SK-N-SH (cell line): ENCODE results near the gene MYO10. TPM values are rescaled to one million over a fixed set of nuclear protein-coding genes. Genes with fewer than 3 reads are reported as not detected.
A peak's percentile ranks its signal among the peaks of the same experiment; 100 is the strongest.

Experiments used
- CTCF ChIA-PET: fragments of 300-600, 350-600 bp; formaldehyde crosslinking; extraction: SDS; loops from one replicate; lab custom pipeline; 2021; lab: Yijun Ruan, JAX
- POLR2A ChIA-PET: fragments of 350-600 bp; sonication (Branson Sonifier 250); formaldehyde crosslinking; extraction: SDS; loops from one replicate; lab custom pipeline; 2020; ENCODE audit warnings: antibody characterized with exemption, inconsistent platforms; lab: Yijun Ruan, JAX
- DNase-seq: peaks from one replicate; pipeline ENCODE4 v3.0.0; 2012
- H2AFZ ChIP-seq: fragments of 200-600 bp; sonication (generic); 2 replicates; pipeline ENCODE4 v1.8.1; 2016; ENCODE audit warnings: antibody characterized with exemption, mild to moderate bottlenecking, low read depth
- H3F3A ChIP-seq: fragments of 200-600 bp; sonication (generic); replicated peaks from 2 replicates; pipeline ENCODE3; 2016; ENCODE audit warnings: antibody characterized with exemption, mild to moderate bottlenecking; ENCODE audit not compliant: insufficient read depth
- H3K27ac ChIP-seq, 2 experiments: fragments of 200-500 bp in 1 of 2; fragments of 200-600 bp in 1 of 2; sonication (Bioruptor generic) in 1 of 2; sonication (generic), shearing (Covaris generic) in 1 of 2; 2 replicates each; pipeline versions ENCODE4 v1.5.1 to v1.6.1; 2014 to 2016; ENCODE audit warnings: low read depth in 2 of 2, inconsistent platforms in 1 of 2, low read length in 1 of 2, mild to moderate bottlenecking in 1 of 2, mixed read lengths in 1 of 2
- H3K27me3 ChIP-seq: fragments of 200-600 bp; sonication (generic), shearing (Covaris generic); 2 replicates; pipeline ENCODE4 v1.6.1; 2016; ENCODE audit warnings: mixed run types; ENCODE audit not compliant: insufficient read depth
- H3K36me3 ChIP-seq, 2 experiments: fragments of 200-500 bp in 1 of 2; fragments of 200-600 bp in 1 of 2; sonication (Bioruptor generic) in 1 of 2; sonication (generic) in 1 of 2; replicated peaks in 1 of 2; 2 replicates each; pipeline versions ENCODE3 to v1.5.1; 2014 to 2016; ENCODE audit warnings: low read length in 1 of 2, mild to moderate bottlenecking in 1 of 2; ENCODE audit not compliant: insufficient read depth in 2 of 2, control insufficient read depth in 1 of 2
- H3K4me1 ChIP-seq, 2 experiments: fragments of 200-500 bp in 1 of 2; fragments of 200-600 bp in 1 of 2; sonication (Bioruptor generic) in 1 of 2; sonication (generic), shearing (Covaris generic) in 1 of 2; 2 replicates each; pipeline versions ENCODE4 v1.5.1 to v1.6.1; 2014 to 2016; ENCODE audit warnings: low read depth in 1 of 2, low read length in 1 of 2, mixed run types in 1 of 2; ENCODE audit not compliant: insufficient read depth in 2 of 2, control insufficient read depth in 1 of 2
- H3K4me2 ChIP-seq: fragments of 200-600 bp; sonication (generic), shearing (Covaris generic); 2 replicates; pipeline ENCODE4 v1.6.1; 2017; ENCODE audit warnings: mixed run types
- H3K4me3 ChIP-seq, 2 experiments: fragments of 200-500 bp in 1 of 2; fragments of 200-600 bp in 1 of 2; sonication (Bioruptor generic) in 1 of 2; sonication (generic), shearing (Covaris generic) in 1 of 2; 2 replicates each; pipeline versions ENCODE4 v1.5.1 to v1.8.1; 2014 to 2016; ENCODE audit warnings: low read depth in 2 of 2, inconsistent platforms in 1 of 2, low read length in 1 of 2, mild to moderate bottlenecking in 1 of 2, mixed read lengths in 1 of 2, moderate library complexity in 1 of 2
- H3K79me2 ChIP-seq: fragments of 200-600 bp; sonication (generic); 2 replicates; pipeline ENCODE4 v1.8.1; 2017; ENCODE audit warnings: mild to moderate bottlenecking; ENCODE audit not compliant: insufficient read depth
- H3K9ac ChIP-seq: fragments of 200-600 bp; sonication (generic); 2 replicates; pipeline ENCODE4 v1.6.1; 2017; ENCODE audit warnings: mixed run types
- H3K9me2 ChIP-seq: fragments of 200-600 bp; sonication (generic); 2 replicates; pipeline ENCODE4 v1.6.1; 2017; ENCODE audit warnings: mixed run types
- H3K9me3 ChIP-seq: fragments of 200-600 bp; sonication (generic); 2 replicates; pipeline ENCODE4 v1.6.1; 2017; ENCODE audit warnings: mixed run types, mild to moderate bottlenecking, moderate library complexity
- H4K20me1 ChIP-seq: fragments of 200-600 bp; sonication (generic); 2 replicates; pipeline ENCODE4 v1.6.1; 2017; ENCODE audit warnings: mild to moderate bottlenecking, mixed run types; ENCODE audit not compliant: insufficient read depth
- CHD2 ChIP-seq: fragments of 150-350 bp; IDR thresholded peaks from 2 replicates; pipeline ENCODE4 v1.6.1; 2018; ENCODE audit warnings: low read length; ENCODE audit not compliant: partially characterized antibody
- CTCF ChIP-seq: fragments of 200-600 bp; sonication (generic); IDR thresholded peaks from 2 replicates; pipeline ENCODE4 v1.6.1; 2017; ENCODE audit warnings: antibody characterized with exemption, mild to moderate bottlenecking, moderate library complexity
- EP300 ChIP-seq, 2 experiments: IDR thresholded peaks; 2 replicates each; pipeline versions ENCODE4 v1.4.0 to v1.6.1; 2012; ENCODE audit warnings: borderline replicate concordance in 1 of 2, low read depth in 1 of 2, low read length in 1 of 2
- EZH2phosphoT487 ChIP-seq: fragments of 200-600 bp; sonication (generic); IDR thresholded peaks from 2 replicates; pipeline ENCODE4 v1.6.1; 2017; ENCODE audit warnings: low read depth, mixed run types, mild to moderate bottlenecking, antibody characterized with exemption, moderate library complexity, borderline replicate concordance
- FOXJ3 ChIP-seq: sonication (generic); formaldehyde crosslinking; IDR thresholded peaks from 2 replicates; pipeline ENCODE4 v1.5.1; 2020; ENCODE audit warnings: mild to moderate bottlenecking, missing genetic modification reagents
- GABPA ChIP-seq: IDR thresholded peaks from 2 replicates; pipeline ENCODE4 v1.4.0; 2012; ENCODE audit warnings: low read depth, mild to moderate bottlenecking
- MEF2A ChIP-seq: IDR thresholded peaks from 2 replicates; pipeline ENCODE4 v1.4.0; 2012; ENCODE audit warnings: low read depth, borderline replicate concordance
- POLR2AphosphoS5 ChIP-seq: IDR thresholded peaks from 2 replicates; pipeline ENCODE4 v1.6.1; 2012; ENCODE audit warnings: low read depth, low read length
- RCOR1 ChIP-seq: fragments of 150-350 bp; IDR thresholded peaks from 2 replicates; pipeline ENCODE4 v1.6.1; 2017; ENCODE audit warnings: antibody characterized with exemption, low read length
- SIN3A ChIP-seq: IDR thresholded peaks from 2 replicates; pipeline ENCODE4 v1.6.1; 2012; ENCODE audit warnings: low read depth, mild to moderate bottlenecking, low read length, moderate library complexity, borderline replicate concordance
- SMC3 ChIP-seq: IDR thresholded peaks from 2 replicates; pipeline ENCODE4 v1.6.1; 2012; ENCODE audit warnings: low read depth, low read length, improper control_type of control experiment
- TCF12 ChIP-seq: IDR thresholded peaks from 2 replicates; pipeline ENCODE4 v1.4.0; 2012
- WGBS: methylation state at CpG from one replicate; pipeline ENCODE4 v1.1.6; 2017; ENCODE audit warnings: low lambda C conversion rate; 5-methylcytosine and 5-hydroxymethylcytosine counted together
- polyA plus RNA-seq, 3 experiments: library from polyadenylated mRNA; depleted of rRNA; stranded (reverse); fragments of >200 nt; gene quantifications; 2 replicates each; pipeline ENCODE4 v1.2.3, GENCODE V29; 2012
- TF ChIP-seq, protein P1 (sequence below): IDR thresholded peaks from 2 replicates; pipeline ENCODE4 v1.4.0; 2012; ENCODE audit warnings: low read depth
- TF ChIP-seq, protein P2 (sequence below): IDR thresholded peaks from 2 replicates; pipeline ENCODE4 v1.4.0; 2012; ENCODE audit warnings: low read depth, borderline replicate concordance
- TF ChIP-seq, protein P3 (sequence below): fragments of 150-350 bp; IDR thresholded peaks from 2 replicates; pipeline ENCODE4 v1.6.1; 2016; ENCODE audit warnings: mild to moderate bottlenecking, low read depth, low read length

The MYO10 gene
- polyA plus RNA-seq, 1 of the 3 experiments (the other 2 are of a cell fraction): 8.1 TPM

GRCh38 chr5:16626696-16627264, 309.3 kb downstream of the MYO10 start:
- H3K9me3 ChIP-seq: no peaks in the 10 kb centered on the region
- H3K79me2 ChIP-seq: no peaks in the 10 kb centered on the region
- no peaks in the 10 kb centered on the region for H4K20me1 ChIP-seq
- no peaks in the 10 kb centered on the region for H3K36me3 ChIP-seq
- no peaks in the 10 kb centered on the region for H3F3A ChIP-seq
- no peak for TF ChIP-seq CHD2
- TF ChIP-seq RCOR1: no peak
- no peak for TF ChIP-seq SMC3
- TF ChIP-seq, protein P1, sequence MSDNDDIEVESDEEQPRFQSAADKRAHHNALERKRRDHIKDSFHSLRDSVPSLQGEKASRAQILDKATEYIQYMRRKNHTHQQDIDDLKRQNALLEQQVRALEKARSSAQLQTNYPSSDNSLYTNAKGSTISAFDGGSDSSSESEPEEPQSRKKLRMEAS: no peak
- no peak for TF ChIP-seq FOXJ3 (CRISPR knock-in tag)
- TF ChIP-seq MEF2A: no peak
- TF ChIP-seq, protein P2, sequence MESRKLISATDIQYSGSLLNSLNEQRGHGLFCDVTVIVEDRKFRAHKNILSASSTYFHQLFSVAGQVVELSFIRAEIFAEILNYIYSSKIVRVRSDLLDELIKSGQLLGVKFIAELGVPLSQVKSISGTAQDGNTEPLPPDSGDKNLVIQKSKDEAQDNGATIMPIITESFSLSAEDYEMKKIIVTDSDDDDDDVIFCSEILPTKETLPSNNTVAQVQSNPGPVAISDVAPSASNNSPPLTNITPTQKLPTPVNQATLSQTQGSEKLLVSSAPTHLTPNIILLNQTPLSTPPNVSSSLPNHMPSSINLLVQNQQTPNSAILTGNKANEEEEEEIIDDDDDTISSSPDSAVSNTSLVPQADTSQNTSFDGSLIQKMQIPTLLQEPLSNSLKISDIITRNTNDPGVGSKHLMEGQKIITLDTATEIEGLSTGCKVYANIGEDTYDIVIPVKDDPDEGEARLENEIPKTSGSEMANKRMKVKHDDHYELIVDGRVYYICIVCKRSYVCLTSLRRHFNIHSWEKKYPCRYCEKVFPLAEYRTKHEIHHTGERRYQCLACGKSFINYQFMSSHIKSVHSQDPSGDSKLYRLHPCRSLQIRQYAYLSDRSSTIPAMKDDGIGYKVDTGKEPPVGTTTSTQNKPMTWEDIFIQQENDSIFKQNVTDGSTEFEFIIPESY: no peak
- no peak overlapping the region for H3K9ac ChIP-seq
- H3K27ac ChIP-seq: no peak overlapping the region
- ChIA-PET CTCF (interaction anchor here (1.3 kb wide), 1 partner anchor 10 kb away, joined by 4 read pairs; the partner anchor contains the start of gene RETREG1), POLR2A (no interaction called here)
- DNase-seq: no peak
- whole genome bisulfite sequencing: 42% methylated on average over 5 of the region's 5 CpGs
- no peaks in the 10 kb centered on the region for H3K9me2 ChIP-seq
- H3K4me3 ChIP-seq: no peak overlapping the region
- no peak overlapping the region for H3K4me2 ChIP-seq
- H3K4me1 ChIP-seq: no peaks in the 10 kb centered on the region; a peak in 1 of 4 replicates
- 0 out of 2 replicates have a peak overlapping the region, but pooled peaks have one; percentile 41 for H2AFZ ChIP-seq
- no peaks in the 10 kb centered on the region; the same call in 1 of the 2 replicates for H3K27me3 ChIP-seq

DNA sequence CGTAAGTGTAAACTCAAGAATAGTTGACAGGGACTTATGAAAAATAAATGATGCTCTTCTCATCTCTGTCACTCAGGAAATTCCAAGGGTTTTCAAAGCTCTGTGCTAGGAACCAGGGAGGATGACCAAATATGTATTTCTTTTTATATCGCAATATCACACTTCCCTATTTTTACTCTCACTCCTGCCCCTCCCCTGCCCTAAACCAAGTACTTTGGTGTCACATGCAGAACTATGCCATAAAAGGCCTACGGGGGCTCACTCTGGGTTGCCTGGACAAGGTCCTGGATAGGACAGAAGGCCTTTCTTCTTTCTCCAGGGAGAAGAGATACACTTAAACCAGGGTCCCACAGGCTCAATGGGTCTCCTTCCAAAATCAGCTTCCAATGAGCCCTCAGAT, 311.0 kb downstream of the MYO10 start:
- Histone ChIP-seq H2AFZ (no peak overlapping the region), H3F3A (no peaks in the 10 kb centered on the region), H3K9me2 (no peaks in the 10 kb centered on the region), H3K4me2 (no peak overlapping the region), H3K4me3 (no peak overlapping the region), H4K20me1 (no peaks in the 10 kb centered on the region), H3K9me3 (no peaks in the 10 kb centered on the region), H3K27me3 (no peaks in the 10 kb centered on the region; the same call in 1 of the 2 replicates), H3K79me2 (no peaks in the 10 kb centered on the region), H3K27ac (no peak overlapping the region), H3K9ac (no peak overlapping the region), H3K36me3 (no peaks in the 10 kb centered on the region), H3K4me1 (no peaks in the 10 kb centered on the region; a peak in 1 of 4 replicates)
- DNase-seq: no peak
- WGBS: 48% methylated on average over 3 of the region's 3 CpGs
- ChIA-PET CTCF (no interaction called here), POLR2A (no interaction called here)
- TF ChIP-seq CTCF (no peak), POLR2AphosphoS5 (no peak), EZH2phosphoT487 (no peak), RCOR1 (no peak), TCF12 (no peak), EP300 (IDR thresholded peaks at IDR 0.05; ENCODE audit: borderline replicate concordance in 1 of 2, low read depth in 1 of 2, low read length in 1 of 2) (no peak), SIN3A (no peak), GABPA (no peak)
- TF ChIP-seq, protein P2: no peak
- TF ChIP-seq, protein P3, sequence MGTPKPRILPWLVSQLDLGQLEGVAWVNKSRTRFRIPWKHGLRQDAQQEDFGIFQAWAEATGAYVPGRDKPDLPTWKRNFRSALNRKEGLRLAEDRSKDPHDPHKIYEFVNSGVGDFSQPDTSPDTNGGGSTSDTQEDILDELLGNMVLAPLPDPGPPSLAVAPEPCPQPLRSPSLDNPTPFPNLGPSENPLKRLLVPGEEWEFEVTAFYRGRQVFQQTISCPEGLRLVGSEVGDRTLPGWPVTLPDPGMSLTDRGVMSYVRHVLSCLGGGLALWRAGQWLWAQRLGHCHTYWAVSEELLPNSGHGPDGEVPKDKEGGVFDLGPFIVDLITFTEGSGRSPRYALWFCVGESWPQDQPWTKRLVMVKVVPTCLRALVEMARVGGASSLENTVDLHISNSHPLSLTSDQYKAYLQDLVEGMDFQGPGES: no peak
